Measurements from ENCODE around the gene SZT2.
"Not testable (repeated sequence)": the region's sequence is repeated elsewhere in the genome, so short reads cannot be mapped to it uniquely, and the experiment has no call there.

Gene SZT2

GRCh38 chr1:43463479-43463878, 73.8 kb downstream of the SZT2 start:
- DNase-seq, result no peak

GRCh38 chr1:43464681-43465504, 75.2 kb downstream of the SZT2 start:
- no peak for DNase-seq

- DNase-seq, result no peak
Measured at GRCh38 chr1:43465505-43466067, 75.9 kb downstream of the SZT2 start.

- no peak for DNase-seq
Measured at GRCh38 chr1:43466403-43466802, 76.7 kb downstream of the SZT2 start.

- no peak for DNase-seq
Measured at GRCh38 chr1:43468414-43468813, 78.7 kb downstream of the SZT2 start.

- DNase-seq, result no peak
Measured at GRCh38 chr1:43469932-43470331, 80.2 kb downstream of the SZT2 start.

GRCh38 chr1:43472087-43472462, 82.4 kb downstream of the SZT2 start:
- no peak for DNase-seq

GRCh38 chr1:43472463-43473151, 82.9 kb downstream of the SZT2 start:
- DNase-seq, result not testable (repeated sequence)

- no peak for DNase-seq
Measured at GRCh38 chr1:43473463-43473862, 83.8 kb downstream of the SZT2 start.

GRCh38 chr1:43475611-43476401, 86.1 kb downstream of the SZT2 start:
- not testable (repeated sequence) for DNase-seq

- DNase-seq, result no peak
Measured at GRCh38 chr1:43477716-43478115, 88.0 kb downstream of the SZT2 start.

GRCh38 chr1:43479414-43479813, 89.7 kb downstream of the SZT2 start:
- no peak for DNase-seq

- no peak for DNase-seq
Measured at GRCh38 chr1:43481491-43481890, 91.8 kb downstream of the SZT2 start.

- no peak for DNase-seq
Measured at GRCh38 chr1:43482215-43482614, 92.5 kb downstream of the SZT2 start.

- DNase-seq, result no peak
Measured at GRCh38 chr1:43484367-43484766, 94.7 kb downstream of the SZT2 start.

GRCh38 chr1:43488165-43488564, 98.5 kb downstream of the SZT2 start:
- no peak for DNase-seq

GRCh38 chr1:43491061-43491460, 101.4 kb downstream of the SZT2 start:
- no peak for DNase-seq

GRCh38 chr1:43492826-43493225, 103.1 kb downstream of the SZT2 start:
- DNase-seq, result no peak

- no peak for DNase-seq
Measured at GRCh38 chr1:43493661-43494450, 104.2 kb downstream of the SZT2 start.

- DNase-seq, result no peak
Measured at GRCh38 chr1:43495204-43495603, 105.5 kb downstream of the SZT2 start.

- peak; percentile 6 to 7 for DNase-seq
Measured at GRCh38 chr1:43499898-43500297, 110.2 kb downstream of the SZT2 start.

- not testable (repeated sequence) for DNase-seq
Measured at GRCh38 chr1:43501806-43502205, 112.1 kb downstream of the SZT2 start.
